Naive B cell (primary cell): ENCODE measurements around the gene CDH8. TPM values are rescaled to one million over a fixed set of nuclear protein-coding genes. Genes with fewer than 3 reads are reported as not detected.
"Not testable (repeated sequence)": the region's sequence is repeated elsewhere in the genome, so short reads cannot be mapped to it uniquely, and the experiment has no call there.

ENCODE experiments used
- ATAC-seq, 2 donors: fragments of 150-1000 bp; cut with Tn5 transposase; 2 replicates each; pipeline ENCODE4 v1.10.0; 2021; ENCODE audit warnings: low read depth in 2 of 2, mild to moderate bottlenecking in 2 of 2, moderate library complexity in 2 of 2
- DNase-seq: peaks from one replicate; pipeline ENCODE4 v3.0.0; 2022
- H3K27ac Mint-ChIP-seq, 6 donors: one replicate each; pipeline ENCODE4 v1.8.0; 2020 to 2022; ENCODE audit warnings: mild to moderate bottlenecking in 6 of 6, mixed read lengths in 6 of 6, moderate library complexity in 5 of 6, inconsistent platforms in 2 of 6
- H3K27me3 Mint-ChIP-seq, 3 donors: one replicate each; pipeline ENCODE4 v1.8.0; 2021 to 2022; ENCODE audit warnings: mixed read lengths in 3 of 3, mild to moderate bottlenecking in 1 of 3
- H3K36me3 Mint-ChIP-seq, 2 donors: one replicate each; pipeline ENCODE4 v1.8.0; 2020 to 2022; ENCODE audit warnings: mixed read lengths in 2 of 2, inconsistent platforms in 1 of 2, mild to moderate bottlenecking in 1 of 2
- H3K4me1 Mint-ChIP-seq, 3 donors: one replicate each; pipeline ENCODE4 v1.8.0; 2020 to 2022; ENCODE audit warnings: mixed read lengths in 3 of 3, inconsistent platforms in 1 of 3, mild to moderate bottlenecking in 1 of 3, moderate library complexity in 1 of 3
- H3K4me3 Mint-ChIP-seq, 8 donors: one replicate each; pipeline ENCODE4 v1.8.0; 2020 to 2022; ENCODE audit warnings: mild to moderate bottlenecking in 8 of 8, mixed read lengths in 8 of 8, moderate library complexity in 8 of 8, inconsistent platforms in 2 of 8
- H3K9me3 Mint-ChIP-seq, 7 donors: one replicate each; pipeline ENCODE4 v1.8.0; 2020 to 2022; ENCODE audit warnings: mixed read lengths in 7 of 7, mild to moderate bottlenecking in 5 of 7, inconsistent platforms in 2 of 7, moderate library complexity in 1 of 7
- polyA plus RNA-seq, 6 donors: library from polyadenylated mRNA; unstranded; fragments of 300-500 nt; fragmentation: Illumina TruSeq; gene quantifications; one replicate each; pipeline ENCODE4 v1.2.3, GENCODE V29; 2021; ENCODE audit warnings: low read depth in 6 of 6

Gene CDH8
- polyA plus RNA-seq, 6 donors from 2014 or later = not detected

DNA sequence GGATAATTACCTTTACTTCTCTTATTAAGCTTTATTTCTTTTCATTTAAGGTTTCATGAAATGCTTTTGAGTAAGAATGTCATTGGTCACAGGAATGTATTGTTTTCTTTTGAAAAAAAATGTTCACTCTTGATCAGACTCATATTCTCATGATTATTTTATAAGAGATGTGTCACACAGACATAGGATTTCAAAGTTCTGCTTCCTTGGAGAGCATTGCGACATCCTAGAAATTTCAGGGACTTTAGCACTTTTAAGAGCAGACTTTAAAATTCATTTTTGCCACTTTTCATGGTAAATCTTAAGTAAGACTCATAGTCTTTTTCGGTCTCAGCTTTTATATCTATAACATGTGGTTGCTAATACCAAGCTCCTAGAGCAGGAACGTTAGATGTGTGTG, 314.7 kb downstream of the CDH8 start:
- ATAC-seq (no peak), DNase-seq (no peak)
- Mint-ChIP-seq H3K4me1 (no peaks in the 10 kb centered on the region), H3K36me3 (no peaks in the 10 kb centered on the region), H3K27ac (no peak overlapping the region), H3K4me3 (no peak overlapping the region), H3K27me3 (no peaks in the 10 kb centered on the region), H3K9me3 (peaks cover 0 to 5% (median 0%) of the 10 kb centered on the region in 7 donors)

DNA sequence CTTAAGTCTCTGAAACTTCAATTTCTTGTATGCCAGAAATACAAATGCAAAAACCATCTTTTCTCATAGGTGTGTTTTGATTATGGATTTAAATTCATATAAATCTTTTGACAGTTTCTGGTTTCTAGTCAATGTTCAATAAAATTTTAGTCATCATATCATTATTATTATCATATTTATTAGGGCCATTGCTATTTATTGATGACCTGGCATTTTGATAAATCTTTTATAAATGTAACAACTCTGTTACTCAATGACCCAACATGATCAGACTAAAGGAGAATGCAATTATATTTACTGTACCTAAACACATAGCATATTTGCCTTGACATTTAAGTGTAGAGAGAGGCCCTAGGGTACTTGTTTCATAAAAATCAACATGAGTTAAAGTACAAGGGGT, 320.8 kb downstream of the CDH8 start:
- H3K4me1 Mint-ChIP-seq = no peaks in the 10 kb centered on the region
- no peaks in the 10 kb centered on the region for H3K36me3 Mint-ChIP-seq
- DNase-seq = no peak
- H3K27ac Mint-ChIP-seq = no peak overlapping the region
- H3K4me3 Mint-ChIP-seq = no peak overlapping the region
- no peak for ATAC-seq
- no peaks in the 10 kb centered on the region for H3K27me3 Mint-ChIP-seq
- peaks cover 0 to 4% (median 0%) of the 10 kb centered on the region in 7 donors for H3K9me3 Mint-ChIP-seq

DNA sequence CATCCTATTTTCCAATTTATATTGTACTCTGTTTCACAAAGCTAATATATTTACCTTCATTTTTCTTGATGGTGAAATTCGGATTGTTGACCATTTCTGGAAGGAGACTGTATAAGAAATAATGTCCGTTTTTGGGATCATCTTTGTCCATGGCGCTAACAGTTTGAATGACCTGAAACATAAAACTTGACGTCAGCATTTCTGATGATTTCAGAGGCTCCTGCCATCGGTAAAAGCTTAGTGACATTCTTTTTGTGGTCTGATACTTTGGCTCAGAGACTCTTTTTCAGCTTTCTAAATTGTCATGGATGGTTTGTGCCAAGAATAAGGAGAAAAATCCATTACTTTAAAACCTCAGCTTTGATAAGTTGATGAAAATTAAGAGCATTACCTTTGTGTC, 322.5 kb downstream of the CDH8 start:
- ATAC-seq = no peak
- no peaks in the 10 kb centered on the region for H3K4me1 Mint-ChIP-seq
- no peak overlapping the region for H3K4me3 Mint-ChIP-seq
- H3K9me3 Mint-ChIP-seq = peaks cover 0 to 1% (median 0%) of the 10 kb centered on the region in 7 donors
- no peak for DNase-seq
- H3K36me3 Mint-ChIP-seq = no peaks in the 10 kb centered on the region
- H3K27ac Mint-ChIP-seq = no peak overlapping the region
- no peaks in the 10 kb centered on the region for H3K27me3 Mint-ChIP-seq

DNA sequence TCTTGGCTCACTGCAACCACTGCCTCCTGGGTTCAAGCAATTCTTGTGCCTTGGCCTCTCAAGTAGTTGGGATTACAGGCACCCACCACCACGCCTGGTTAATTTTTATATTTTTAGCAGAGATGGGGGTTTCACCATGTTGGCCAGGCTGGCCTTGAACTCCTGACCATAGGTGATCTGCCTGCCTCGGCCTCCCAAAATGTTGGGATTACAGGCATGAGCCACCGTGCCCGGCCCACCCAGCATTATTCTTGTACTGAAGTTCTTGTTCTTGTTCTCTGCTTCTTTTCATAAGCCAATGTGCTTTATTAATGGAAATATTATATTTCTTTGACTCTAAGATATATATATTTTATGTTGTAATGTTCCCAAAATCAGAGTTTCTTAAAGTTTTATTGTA, 336.6 kb downstream of the CDH8 start:
- H3K4me3 Mint-ChIP-seq, H3K4me1 Mint-ChIP-seq, H3K36me3 Mint-ChIP-seq, ATAC-seq, H3K27me3 Mint-ChIP-seq, H3K27ac Mint-ChIP-seq, DNase-seq: not testable (repeated sequence)
- H3K9me3 Mint-ChIP-seq = peaks cover 0 to 15% (median 3%) of the 10 kb centered on the region in 7 donors

DNA sequence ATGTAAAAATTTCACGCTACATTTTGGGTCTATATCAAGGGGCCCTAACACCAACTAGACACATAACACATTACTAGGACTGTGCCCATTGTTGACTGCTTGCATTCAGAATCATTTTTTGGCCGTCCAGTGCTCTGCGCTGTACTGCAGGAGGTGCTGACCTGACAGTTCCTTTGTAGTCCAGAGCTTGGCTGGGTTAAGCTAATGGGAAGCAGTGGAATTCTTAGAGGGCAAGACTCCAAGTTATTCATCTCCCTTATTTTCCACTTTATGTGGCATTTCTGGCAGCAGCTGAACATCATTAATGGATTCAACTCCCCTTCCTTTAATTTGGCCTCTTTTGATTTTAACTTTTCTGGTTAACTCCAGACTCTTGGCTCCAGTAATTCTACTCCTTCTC, 351.7 kb downstream of the CDH8 start:
- DNase-seq (no peak), ATAC-seq (no peak)
- H3K27ac Mint-ChIP-seq = no peak overlapping the region
- peaks cover 0 to 8% (median 2%) of the 10 kb centered on the region in 7 donors for H3K9me3 Mint-ChIP-seq
- no peaks in the 10 kb centered on the region for H3K27me3 Mint-ChIP-seq
- no peaks in the 10 kb centered on the region for H3K36me3 Mint-ChIP-seq
- no peaks in the 10 kb centered on the region for H3K4me1 Mint-ChIP-seq
- no peak overlapping the region for H3K4me3 Mint-ChIP-seq

DNA sequence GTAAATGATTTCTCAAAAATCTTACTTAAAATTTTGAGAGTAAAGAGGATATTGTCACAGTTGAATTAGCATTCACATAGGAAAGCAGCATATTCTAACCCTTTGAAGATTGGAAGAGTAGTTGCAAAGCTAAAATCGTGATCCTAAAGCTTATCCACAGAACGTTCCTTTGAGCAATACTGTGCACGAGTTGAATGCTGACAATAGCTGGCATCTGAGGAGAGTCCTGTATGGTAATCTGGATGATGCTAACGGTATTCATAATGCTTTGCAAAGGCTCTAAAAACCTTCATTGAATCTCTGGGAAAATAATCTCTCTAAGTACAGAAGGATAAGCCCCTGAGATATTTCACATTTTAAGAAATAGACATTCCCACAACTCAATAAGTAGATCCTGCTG, 354.6 kb downstream of the CDH8 start:
- Mint-ChIP-seq H3K27ac (no peak overlapping the region), H3K4me3 (no peak overlapping the region), H3K27me3 (no peaks in the 10 kb centered on the region), H3K4me1 (no peaks in the 10 kb centered on the region), H3K9me3 (peaks cover 0 to 18% (median 6%) of the 10 kb centered on the region in 7 donors), H3K36me3 (peaks cover 0 to 6% of the 10 kb centered on the region in 2 donors)
- ATAC-seq (no peak), DNase-seq (no peak)

DNA sequence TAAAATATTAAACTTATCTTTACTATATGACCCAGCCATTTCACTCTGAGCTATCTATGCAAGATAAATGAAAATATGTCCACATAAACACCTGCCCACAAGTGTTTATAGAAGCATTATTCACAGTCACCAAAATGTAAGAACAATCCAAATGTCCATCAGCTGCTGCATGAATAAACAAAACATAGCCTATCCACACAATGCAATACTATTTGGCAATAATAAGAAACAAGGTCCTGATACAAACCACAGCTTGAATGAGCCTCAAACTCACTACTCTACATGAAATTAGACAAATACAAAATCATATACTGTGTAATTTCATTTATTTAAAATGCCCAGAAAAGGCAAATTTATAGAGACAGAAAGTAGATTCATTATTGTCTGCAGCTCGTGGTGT, 355.1 kb downstream of the CDH8 start:
- Mint-ChIP-seq H3K27ac (no peak overlapping the region), H3K4me1 (no peaks in the 10 kb centered on the region), H3K27me3 (no peaks in the 10 kb centered on the region), H3K4me3 (no peak overlapping the region), H3K9me3 (peaks cover 0 to 18% (median 6%) of the 10 kb centered on the region in 7 donors), H3K36me3 (peaks cover 0 to 6% of the 10 kb centered on the region in 2 donors)
- no peak for ATAC-seq
- DNase-seq = no peak

DNA sequence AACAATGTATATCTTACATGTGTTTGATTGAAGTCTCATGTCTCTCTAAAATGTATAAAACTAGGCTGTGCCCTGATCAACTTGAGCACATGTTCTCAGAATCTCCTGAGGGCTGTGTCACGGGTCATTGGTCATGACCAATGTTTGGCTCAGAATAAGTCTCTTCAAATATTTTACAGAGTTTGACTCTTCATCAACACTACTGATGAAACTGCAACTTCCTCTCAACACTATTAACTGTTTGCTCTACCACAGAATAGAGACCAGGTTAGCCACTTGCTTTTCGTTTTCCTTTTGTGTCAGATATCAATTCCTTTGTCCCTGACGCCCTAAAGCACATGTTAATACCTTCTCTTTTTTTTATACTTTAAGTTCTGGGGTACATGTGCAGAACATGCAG, 358.1 kb downstream of the CDH8 start:
- Mint-ChIP-seq H3K36me3 (peaks cover 0 to 6% of the 10 kb centered on the region in 2 donors), H3K4me3 (no peak overlapping the region), H3K4me1 (no peaks in the 10 kb centered on the region), H3K27ac (no peak overlapping the region), H3K27me3 (no peaks in the 10 kb centered on the region), H3K9me3 (peaks cover 0 to 25% (median 10%) of the 10 kb centered on the region in 7 donors)
- no peak for ATAC-seq
- DNase-seq = no peak

DNA sequence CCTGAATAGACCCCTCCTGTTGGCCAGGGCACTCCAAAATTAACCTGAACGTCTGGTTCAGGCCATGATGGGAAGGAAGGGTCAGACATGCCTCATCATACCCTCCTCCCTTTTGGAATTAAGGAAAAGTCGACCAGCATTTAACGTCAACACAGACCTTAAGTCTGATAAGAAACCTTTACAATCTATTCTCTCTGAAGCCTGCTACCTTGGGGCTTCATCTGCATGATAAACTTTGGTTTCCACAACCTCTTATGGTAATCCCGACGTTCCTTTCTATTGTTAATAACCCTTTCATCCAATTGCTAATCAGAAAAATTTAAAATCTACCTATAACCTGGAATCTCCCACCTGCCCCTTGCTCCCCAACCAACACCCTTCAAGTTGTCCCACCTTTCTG, 358.5 kb downstream of the CDH8 start:
- Mint-ChIP-seq H3K27ac (no peak overlapping the region), H3K27me3 (no peaks in the 10 kb centered on the region), H3K4me3 (no peak overlapping the region), H3K9me3 (peaks cover 0 to 25% (median 10%) of the 10 kb centered on the region in 7 donors), H3K36me3 (peaks cover 0 to 6% of the 10 kb centered on the region in 2 donors), H3K4me1 (no peaks in the 10 kb centered on the region)
- ATAC-seq (no peak), DNase-seq (no peak)

DNA sequence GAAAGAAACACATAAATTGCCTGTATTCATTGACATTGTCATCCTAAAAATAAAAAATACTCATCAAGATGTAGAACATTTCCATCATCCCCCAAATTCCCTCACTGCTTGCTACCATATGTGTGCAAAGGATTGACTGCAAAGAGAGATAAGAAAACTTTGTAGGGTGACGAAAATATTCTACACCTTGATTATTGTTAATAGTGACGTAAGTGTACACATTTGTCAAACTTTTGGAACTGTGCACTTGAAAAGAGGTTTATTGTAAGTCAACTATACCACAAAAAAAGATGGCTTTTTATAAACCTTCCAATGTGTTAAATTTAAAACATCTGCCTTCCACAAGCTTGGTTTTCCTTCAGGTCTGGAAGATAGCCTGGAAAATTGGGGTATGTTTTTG, 359.5 kb downstream of the CDH8 start:
- no peak overlapping the region for H3K27ac Mint-ChIP-seq

DNA sequence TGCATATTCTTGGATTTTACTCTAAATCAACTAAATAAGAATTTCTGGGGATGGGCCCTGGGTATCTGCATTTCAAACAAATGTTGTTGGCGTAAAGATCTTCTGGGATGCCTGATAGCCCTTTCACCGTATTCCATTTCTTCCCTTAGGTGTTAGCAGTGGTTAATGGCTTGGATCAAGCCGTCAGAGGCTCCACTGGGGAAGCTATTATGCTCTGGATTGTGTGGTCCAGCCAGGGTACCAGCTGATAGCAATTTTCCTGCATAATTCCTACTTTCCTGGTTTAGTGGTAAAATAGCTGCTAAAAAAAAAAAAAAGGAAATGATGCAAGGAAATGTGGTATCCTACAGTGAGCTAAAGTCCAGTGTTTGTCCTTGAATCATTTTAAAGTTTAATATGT, 365.1 kb downstream of the CDH8 start:
- DNase-seq (no peak), ATAC-seq (no peak)
- no peaks in the 10 kb centered on the region for H3K27me3 Mint-ChIP-seq
- H3K4me3 Mint-ChIP-seq = no peak overlapping the region
- no peak overlapping the region for H3K27ac Mint-ChIP-seq
- no peaks in the 10 kb centered on the region for H3K36me3 Mint-ChIP-seq
- H3K4me1 Mint-ChIP-seq = no peaks in the 10 kb centered on the region
- H3K9me3 Mint-ChIP-seq = peaks cover 0 to 20% (median 6%) of the 10 kb centered on the region in 7 donors

More for the DNA sequence above, 359.5 kb downstream of the CDH8 start:
- ATAC-seq (no peak), DNase-seq (no peak)
- Mint-ChIP-seq H3K27me3 (no peaks in the 10 kb centered on the region), H3K9me3 (peaks cover 0 to 25% (median 10%) of the 10 kb centered on the region in 7 donors), H3K4me3 (no peak overlapping the region), H3K36me3 (peaks cover 0 to 6% of the 10 kb centered on the region in 2 donors), H3K4me1 (no peaks in the 10 kb centered on the region)

DNA sequence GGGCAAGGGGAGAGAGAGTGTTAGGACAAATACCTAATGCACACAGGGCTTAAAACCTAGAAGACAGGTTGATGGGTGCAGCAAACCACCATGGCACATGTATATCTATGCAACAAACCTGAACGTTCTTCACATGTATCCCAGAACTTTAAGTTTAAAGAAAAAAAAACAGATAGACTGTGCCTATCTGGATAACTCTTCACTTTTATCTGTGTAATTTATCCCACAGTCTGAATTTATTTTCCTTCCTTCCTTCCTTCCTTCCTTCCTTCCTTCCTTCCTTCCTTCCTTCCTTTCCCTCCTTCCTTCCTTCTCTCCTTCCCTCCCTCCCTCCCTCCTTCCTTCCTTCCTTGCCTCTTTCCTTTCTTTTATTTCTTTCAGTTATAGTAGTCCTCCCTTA, 370.7 kb downstream of the CDH8 start:
- no peaks in the 10 kb centered on the region for H3K4me1 Mint-ChIP-seq
- H3K27ac Mint-ChIP-seq = no peak overlapping the region
- DNase-seq (no peak), ATAC-seq (no peak)
- peaks cover 2 to 9% (median 5%) of the 10 kb centered on the region in 7 donors for H3K9me3 Mint-ChIP-seq
- no peaks in the 10 kb centered on the region for H3K27me3 Mint-ChIP-seq
- no peak overlapping the region for H3K4me3 Mint-ChIP-seq
- H3K36me3 Mint-ChIP-seq = no peaks in the 10 kb centered on the region

DNA sequence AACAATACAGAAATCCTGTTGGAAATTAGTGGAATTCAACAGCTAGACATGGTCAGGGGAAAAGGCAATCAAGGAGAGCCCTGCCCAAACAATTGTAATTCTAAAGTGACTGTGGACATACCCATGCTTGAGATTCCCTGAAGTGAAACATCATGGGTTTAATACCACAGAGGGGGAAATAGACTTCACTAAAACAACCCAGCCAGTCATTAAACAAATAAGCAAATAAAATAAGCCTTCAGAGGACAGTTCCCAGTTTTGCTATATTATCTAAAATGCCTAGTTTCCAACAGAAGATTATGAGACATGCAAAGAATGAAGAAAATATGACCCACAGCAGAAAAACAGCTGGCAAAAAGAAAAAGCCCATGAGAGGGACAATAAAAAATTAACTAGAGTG, 376.3 kb downstream of the CDH8 start:
- H3K9me3 Mint-ChIP-seq = peaks cover 0 to 9% (median 2%) of the 10 kb centered on the region in 7 donors
- no peak for ATAC-seq

DNA sequence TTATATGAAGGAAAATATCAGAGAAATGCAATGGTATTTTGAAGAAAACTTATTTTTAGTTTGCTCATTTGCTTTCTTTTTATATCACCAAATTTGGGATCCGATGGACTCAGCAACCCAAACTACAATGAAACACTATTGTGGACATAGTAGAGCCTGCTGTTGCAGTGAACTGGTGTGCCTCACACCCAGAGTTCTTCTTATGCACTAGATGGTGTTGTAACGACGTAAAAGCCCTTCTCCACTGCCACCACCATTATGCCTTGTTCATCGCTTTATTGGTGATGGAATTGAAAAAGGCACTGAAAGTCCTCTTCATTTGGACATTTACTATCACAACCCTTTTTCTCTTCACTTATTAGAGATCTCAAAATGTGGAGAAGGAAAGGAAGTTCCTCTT, 381.3 kb downstream of the CDH8 start:
- no peak for ATAC-seq
- Mint-ChIP-seq H3K36me3 (no peaks in the 10 kb centered on the region), H3K4me1 (no peaks in the 10 kb centered on the region), H3K4me3 (no peak overlapping the region), H3K27ac (no peak overlapping the region), H3K27me3 (no peaks in the 10 kb centered on the region), H3K9me3 (peaks cover 0 to 4% (median 0%) of the 10 kb centered on the region in 7 donors)
- DNase-seq = no peak

More for the DNA sequence above, 376.3 kb downstream of the CDH8 start:
- Mint-ChIP-seq H3K36me3 (no peaks in the 10 kb centered on the region), H3K27me3 (no peaks in the 10 kb centered on the region), H3K4me1 (no peaks in the 10 kb centered on the region), H3K4me3 (no peak overlapping the region), H3K27ac (no peak overlapping the region)
- DNase-seq = no peak

DNA sequence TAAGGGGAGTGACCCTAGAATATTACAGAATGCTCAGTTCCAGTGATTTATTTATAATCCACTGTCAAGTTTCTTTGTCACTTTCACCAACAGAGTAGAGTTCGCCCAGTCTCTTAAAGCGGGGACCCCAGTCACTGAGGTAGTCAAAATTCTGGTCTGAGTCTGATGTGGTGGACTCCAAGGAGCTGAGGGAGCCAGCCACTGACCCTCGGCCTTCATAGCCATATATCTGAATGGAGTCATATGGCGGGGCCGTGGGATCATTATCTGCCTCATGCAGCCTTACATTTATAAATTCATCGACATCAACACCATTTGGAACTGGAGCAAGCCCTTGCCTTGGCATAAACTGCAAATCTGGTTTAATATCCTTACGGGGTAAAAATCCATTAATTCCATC, 382.7 kb downstream of the CDH8 start:
- no peaks in the 10 kb centered on the region for H3K4me1 Mint-ChIP-seq
- no peak for DNase-seq
- ATAC-seq = no peak
- H3K27me3 Mint-ChIP-seq = no peaks in the 10 kb centered on the region
- H3K27ac Mint-ChIP-seq = no peak overlapping the region
- H3K4me3 Mint-ChIP-seq = no peak overlapping the region
- peaks cover 0 to 4% (median 0%) of the 10 kb centered on the region in 7 donors for H3K9me3 Mint-ChIP-seq
- H3K36me3 Mint-ChIP-seq = no peaks in the 10 kb centered on the region
